OCI-LY3 (cell line): ENCODE measurements around the gene DLG1.

Experiments used
- CTCF ChIP-seq: fragments of 200-600, 300-600 bp; sonication (generic); IDR thresholded peaks from 2 replicates; pipeline ENCODE4 v1.5.1; 2014; ENCODE audit warnings: antibody characterized with exemption, low read length, low read depth
- EZH2phosphoT487 ChIP-seq: fragments of 200-600 bp; shearing (Covaris generic); IDR thresholded peaks from 2 replicates; pipeline ENCODE4 v1.6.1; 2018; ENCODE audit warnings: antibody characterized with exemption, mixed run types, low read depth

DNA sequence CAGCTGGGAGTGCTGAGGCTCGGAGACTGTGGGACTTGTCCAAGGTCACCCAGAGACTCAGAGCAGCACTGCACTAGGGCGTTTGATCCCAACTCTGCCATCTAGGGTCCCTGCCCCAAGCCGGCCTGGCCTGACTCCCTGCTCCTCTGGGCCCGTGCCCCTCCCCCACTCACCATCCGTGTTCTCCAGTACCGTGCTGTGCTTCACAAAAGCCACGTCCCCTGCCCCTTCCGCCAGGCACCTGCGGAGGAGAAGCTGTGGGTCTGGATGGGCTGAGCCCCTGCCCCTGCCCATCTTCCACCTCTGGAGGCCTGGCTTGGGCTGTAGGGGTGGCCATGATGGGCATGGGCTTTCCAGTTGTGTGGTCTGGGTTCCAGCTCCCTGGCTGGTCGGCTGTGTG is 277.2 kb downstream of the DLG1 start:
- TF ChIP-seq CTCF (no peak), EZH2phosphoT487 (no peak)
